HFFc6 (cell line): ENCODE data around the gene RASSF3. TPM values are rescaled to one million over a fixed set of nuclear protein-coding genes. Genes with fewer than 3 reads are reported as not detected.

Source experiments
- DNase-seq: peaks from one replicate; pipeline ENCODE4 v3.0.0-alpha.2; 2018
- H3K27ac Mint-ChIP-seq: 2 replicates; pipeline ENCODE4 v1.8.0; 2020; ENCODE audit warnings: mild to moderate bottlenecking, mixed read lengths
- H3K27me3 Mint-ChIP-seq: 2 replicates; pipeline ENCODE4 v1.8.0; 2021; ENCODE audit warnings: mild to moderate bottlenecking, moderate library complexity, mixed read lengths; ENCODE audit not compliant: insufficient read depth
- H3K36me3 Mint-ChIP-seq: 2 replicates; pipeline ENCODE4 v1.8.0; 2021; ENCODE audit warnings: low read depth, mixed read lengths
- H3K4me1 Mint-ChIP-seq: 2 replicates; pipeline ENCODE4 v1.8.0; 2020; ENCODE audit warnings: low read depth, mixed read lengths
- H3K4me3 Mint-ChIP-seq: 2 replicates; pipeline ENCODE4 v1.8.0; 2020; ENCODE audit warnings: mild to moderate bottlenecking, moderate library complexity, mixed read lengths
- H3K9me3 Mint-ChIP-seq: 2 replicates; pipeline ENCODE4 v1.8.0; 2020; ENCODE audit warnings: mild to moderate bottlenecking, mixed read lengths
- total RNA-seq, 6 experiments: library from RNA; stranded (reverse); fragmentation: NEBNext Ultra II Directional; extraction: Animal tissue kit (Norgen Biotek cat#: 25700); gene quantifications; 2 replicates in 1 of 6; 3 replicates in 5 of 6; pipeline ENCODE4 v1.2.3, GENCODE V29; 2021
- TF ChIP-seq, protein P1 (sequence below): fragments of 200-600 bp; sonication (generic); IDR thresholded peaks from 2 replicates; pipeline ENCODE4 v1.5.0; 2021; ENCODE audit warnings: antibody characterized with exemption, mild to moderate bottlenecking

The RASSF3 gene
- total RNA-seq, 6 experiments from 2014 or later: 16.9 to 23.3 (median 20.6) TPM

DNA sequence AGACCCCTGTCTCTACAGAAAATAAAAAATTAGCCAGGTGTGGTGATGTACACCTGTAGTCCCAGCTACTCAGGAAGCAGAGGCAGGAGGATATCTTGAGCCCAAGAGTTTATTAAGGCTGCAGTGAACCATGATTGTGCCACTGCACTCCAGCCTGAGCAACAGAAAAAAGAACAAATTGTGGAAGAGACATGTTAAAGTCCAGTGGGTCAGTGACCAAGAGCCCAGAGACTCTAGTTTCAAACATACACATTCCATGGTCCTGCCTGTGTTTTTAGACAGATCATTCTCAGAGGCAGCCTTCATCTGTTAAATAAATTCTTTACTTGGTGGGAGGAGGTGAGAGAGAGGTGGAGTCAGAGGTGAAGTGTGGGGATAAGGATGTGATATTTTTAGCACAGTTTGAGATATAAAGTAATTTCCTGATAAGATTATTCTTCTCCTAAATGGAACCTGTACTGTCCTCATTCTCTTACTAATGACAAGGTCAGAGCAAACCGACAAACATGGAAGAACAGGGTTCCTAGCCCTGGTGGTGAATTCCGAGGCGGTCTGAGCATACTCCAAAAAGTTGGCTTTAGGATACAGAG, 48.7 kb downstream of the RASSF3 start:
- H3K36me3 Mint-ChIP-seq: no peaks in the 10 kb centered on the region; the same call in 1 of the 2 replicates
- H3K9me3 Mint-ChIP-seq: no peaks in the 10 kb centered on the region
- TF ChIP-seq, protein P1, sequence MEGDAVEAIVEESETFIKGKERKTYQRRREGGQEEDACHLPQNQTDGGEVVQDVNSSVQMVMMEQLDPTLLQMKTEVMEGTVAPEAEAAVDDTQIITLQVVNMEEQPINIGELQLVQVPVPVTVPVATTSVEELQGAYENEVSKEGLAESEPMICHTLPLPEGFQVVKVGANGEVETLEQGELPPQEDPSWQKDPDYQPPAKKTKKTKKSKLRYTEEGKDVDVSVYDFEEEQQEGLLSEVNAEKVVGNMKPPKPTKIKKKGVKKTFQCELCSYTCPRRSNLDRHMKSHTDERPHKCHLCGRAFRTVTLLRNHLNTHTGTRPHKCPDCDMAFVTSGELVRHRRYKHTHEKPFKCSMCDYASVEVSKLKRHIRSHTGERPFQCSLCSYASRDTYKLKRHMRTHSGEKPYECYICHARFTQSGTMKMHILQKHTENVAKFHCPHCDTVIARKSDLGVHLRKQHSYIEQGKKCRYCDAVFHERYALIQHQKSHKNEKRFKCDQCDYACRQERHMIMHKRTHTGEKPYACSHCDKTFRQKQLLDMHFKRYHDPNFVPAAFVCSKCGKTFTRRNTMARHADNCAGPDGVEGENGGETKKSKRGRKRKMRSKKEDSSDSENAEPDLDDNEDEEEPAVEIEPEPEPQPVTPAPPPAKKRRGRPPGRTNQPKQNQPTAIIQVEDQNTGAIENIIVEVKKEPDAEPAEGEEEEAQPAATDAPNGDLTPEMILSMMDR: no peak
- H3K27ac Mint-ChIP-seq: no peak overlapping the region
- no peak overlapping the region for H3K4me3 Mint-ChIP-seq
- H3K27me3 Mint-ChIP-seq: peaks cover 1% of the 10 kb centered on the region; the same call in 1 of the 2 replicates
- DNase-seq: no peak
- peaks cover 23% of the 10 kb centered on the region for H3K4me1 Mint-ChIP-seq

DNA sequence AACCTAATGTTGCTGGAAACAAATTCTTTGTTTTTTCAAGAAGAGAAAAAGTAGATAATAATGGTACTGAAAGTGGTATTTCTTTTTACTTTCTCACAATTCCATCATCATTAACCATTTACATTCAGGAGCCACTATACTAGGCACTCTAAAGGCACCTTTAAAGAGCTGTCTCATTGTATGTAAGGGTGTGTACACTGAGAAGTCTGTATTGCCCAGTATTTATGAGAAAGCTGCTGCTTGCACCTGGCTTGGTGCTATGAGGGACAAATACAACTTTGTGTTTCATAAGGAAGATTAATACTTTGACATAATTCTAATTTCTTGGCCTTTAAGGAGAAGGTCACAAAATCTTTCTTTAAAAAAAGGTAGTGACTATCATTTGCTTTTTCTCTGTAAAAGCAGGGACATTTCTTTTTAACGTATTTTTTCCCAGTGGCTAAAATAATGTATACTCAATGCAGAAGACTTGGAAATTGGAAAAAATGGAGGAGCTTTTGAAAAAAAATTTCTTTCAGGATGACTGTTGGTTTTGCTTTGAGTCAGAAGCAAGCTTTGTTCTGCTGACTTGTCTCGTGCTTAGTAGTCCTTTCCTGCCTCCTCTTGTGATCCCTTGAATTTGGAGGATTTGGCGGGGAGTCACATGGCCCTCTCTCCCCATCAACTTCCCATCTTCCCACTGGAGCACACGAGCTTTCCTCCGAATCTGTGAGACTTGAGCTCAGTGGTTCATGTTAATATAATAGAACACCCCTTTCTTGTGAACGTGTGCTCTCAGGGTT, 50.1 kb downstream of the RASSF3 start:
- peaks cover 16% of the 10 kb centered on the region for H3K4me1 Mint-ChIP-seq
- no peak overlapping the region for H3K4me3 Mint-ChIP-seq

DNA sequence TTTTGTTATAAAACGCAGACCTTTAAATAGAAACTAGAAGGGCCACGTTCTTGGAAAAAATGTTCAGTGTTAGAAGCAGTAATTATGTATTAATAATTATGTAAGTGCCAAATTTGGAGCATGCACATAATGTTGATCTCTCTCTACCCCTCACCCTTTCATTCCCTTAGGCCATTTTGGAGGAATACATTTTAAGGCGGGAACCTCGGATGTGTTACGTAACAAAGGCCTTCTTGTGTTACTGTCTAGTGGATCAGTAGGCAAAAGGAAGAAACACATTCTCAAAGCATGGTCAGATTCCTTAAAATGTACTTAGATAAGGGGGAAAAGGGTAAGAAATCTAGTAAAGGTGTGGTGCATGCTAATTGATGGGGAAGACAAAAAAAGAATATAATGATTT, 52.7 kb downstream of the RASSF3 start:
- no peaks in the 10 kb centered on the region for H3K9me3 Mint-ChIP-seq
- H3K4me1 Mint-ChIP-seq: peaks cover 21% of the 10 kb centered on the region
- H3K27ac Mint-ChIP-seq: no peak overlapping the region
- H3K4me3 Mint-ChIP-seq: no peak overlapping the region
- no peak for DNase-seq
- H3K27me3 Mint-ChIP-seq: peaks cover 1% of the 10 kb centered on the region; the same call in 1 of the 2 replicates
- no peaks in the 10 kb centered on the region for H3K36me3 Mint-ChIP-seq
- TF ChIP-seq, protein P1: no peak

More for the DNA sequence above, 50.1 kb downstream of the RASSF3 start:
- TF ChIP-seq, protein P1: no peak
- DNase-seq: no peak
- Mint-ChIP-seq H3K36me3 (no peaks in the 10 kb centered on the region; the same call in 1 of the 2 replicates), H3K9me3 (no peaks in the 10 kb centered on the region), H3K27ac (no peak overlapping the region), H3K27me3 (peaks cover 1% of the 10 kb centered on the region; the same call in 1 of the 2 replicates)

DNA sequence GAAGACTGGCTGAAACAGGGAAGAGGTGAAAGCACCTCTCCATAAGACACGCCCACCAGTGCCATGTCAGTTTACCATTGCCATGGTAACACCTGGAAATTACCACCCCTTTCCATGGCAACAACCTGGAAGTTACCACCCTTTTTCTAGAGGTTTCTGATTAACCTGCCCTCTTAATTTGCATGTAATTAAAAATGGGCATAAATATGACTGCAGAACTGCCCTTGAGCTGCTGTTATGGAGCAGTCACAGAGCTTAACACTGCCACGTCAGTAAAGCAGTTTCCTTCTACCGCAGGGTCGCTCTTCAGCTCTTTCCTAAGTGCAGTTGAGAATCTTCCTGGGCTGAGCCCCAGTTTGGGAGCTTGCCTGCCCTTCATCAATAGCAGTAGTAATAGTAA, 55.2 kb downstream of the RASSF3 start:
- TF ChIP-seq, protein P1: no peak
- Mint-ChIP-seq H3K27me3 (peaks cover 1% of the 10 kb centered on the region; the same call in 1 of the 2 replicates), H3K9me3 (no peaks in the 10 kb centered on the region), H3K36me3 (no peaks in the 10 kb centered on the region), H3K27ac (no peak overlapping the region), H3K4me3 (no peak overlapping the region), H3K4me1 (peaks cover 30% of the 10 kb centered on the region)
- DNase-seq: no peak

DNA sequence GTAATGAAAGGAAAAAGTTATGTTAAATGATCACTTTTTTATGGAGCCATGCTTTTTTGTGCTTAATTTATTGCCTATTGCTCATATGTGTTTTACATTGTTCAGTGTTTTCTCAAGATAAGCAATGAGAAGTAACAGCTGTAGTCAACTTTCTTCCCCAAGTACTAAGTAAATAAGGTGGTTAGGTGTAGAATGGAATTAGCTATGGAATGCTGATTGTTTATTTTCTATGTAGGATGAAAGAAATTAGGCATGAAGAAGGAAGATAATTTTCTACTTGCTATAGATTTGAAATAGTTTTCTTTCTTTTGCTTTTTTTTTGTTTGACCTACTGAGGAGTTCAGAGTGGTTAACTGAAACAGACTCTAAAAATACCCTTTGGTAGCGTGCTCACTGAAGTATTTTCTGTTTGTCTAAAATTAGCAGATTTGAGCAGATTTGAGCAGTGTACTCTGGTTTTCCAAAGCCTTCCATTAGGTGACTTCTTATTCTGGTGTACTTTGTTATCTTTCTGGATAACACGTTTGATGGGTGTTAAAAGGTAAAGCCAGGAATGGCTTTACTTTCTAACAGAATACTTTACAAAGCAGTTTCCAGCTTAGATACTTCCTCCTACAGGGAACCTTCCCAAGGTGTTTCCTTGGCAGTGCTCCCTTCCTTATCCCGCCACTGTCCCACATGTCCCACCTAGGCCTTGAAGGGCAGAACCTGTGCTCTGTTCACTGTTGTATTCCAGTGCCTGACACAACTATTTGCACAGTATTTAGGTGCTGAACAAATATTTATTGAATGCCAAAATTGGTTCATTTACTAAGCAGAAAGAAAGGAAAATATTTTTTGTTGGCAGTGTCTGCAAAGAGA, 56.0 kb downstream of the RASSF3 start:
- no peak for DNase-seq
- Mint-ChIP-seq H3K27ac (no peak overlapping the region), H3K9me3 (no peaks in the 10 kb centered on the region), H3K4me3 (no peak overlapping the region), H3K36me3 (no peaks in the 10 kb centered on the region), H3K27me3 (no peaks in the 10 kb centered on the region), H3K4me1 (peaks cover 38% of the 10 kb centered on the region)
- TF ChIP-seq, protein P1: no peak
